AG09319 (cell line): ENCODE results near the gene ZNF202.
"Not testable (repeated sequence)": the region's sequence is repeated elsewhere in the genome, so short reads cannot be mapped to it uniquely, and the experiment has no call there.

ENCODE experiments used
- DNase-seq: peaks from one replicate; pipeline ENCODE4 v3.0.0-alpha.2; 2010; ENCODE audit warnings: low read depth; ENCODE audit errors: extremely low read depth
- TF ChIP-seq, protein P1 (sequence below): IDR thresholded peaks from 2 replicates; pipeline ENCODE4 v1.5.1; 2011; ENCODE audit warnings: low read depth, mild to moderate bottlenecking, inconsistent platforms, low read length, moderate library complexity

The ZNF202 gene

DNA sequence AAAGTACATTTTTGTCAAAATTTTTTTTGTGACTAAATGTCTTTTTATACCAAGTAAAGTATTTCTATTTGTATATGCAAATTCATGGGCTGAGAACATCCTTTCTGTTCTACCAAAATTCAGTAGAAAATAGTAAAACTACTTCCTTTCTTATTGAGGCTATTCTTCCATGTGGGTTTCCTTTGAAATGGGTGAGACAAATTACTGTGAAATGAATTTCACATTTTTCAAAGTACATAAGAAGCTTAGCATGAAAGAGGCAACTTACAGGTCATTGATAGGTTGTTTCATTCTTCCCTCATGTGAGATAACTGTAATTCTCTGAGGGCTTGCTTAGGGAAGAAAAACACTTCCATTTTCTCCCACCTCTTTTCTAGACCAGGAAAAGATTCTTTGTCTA lies 13.9 kb upstream of the ZNF202 start:
- DNase-seq: no peak
- TF ChIP-seq, protein P1, sequence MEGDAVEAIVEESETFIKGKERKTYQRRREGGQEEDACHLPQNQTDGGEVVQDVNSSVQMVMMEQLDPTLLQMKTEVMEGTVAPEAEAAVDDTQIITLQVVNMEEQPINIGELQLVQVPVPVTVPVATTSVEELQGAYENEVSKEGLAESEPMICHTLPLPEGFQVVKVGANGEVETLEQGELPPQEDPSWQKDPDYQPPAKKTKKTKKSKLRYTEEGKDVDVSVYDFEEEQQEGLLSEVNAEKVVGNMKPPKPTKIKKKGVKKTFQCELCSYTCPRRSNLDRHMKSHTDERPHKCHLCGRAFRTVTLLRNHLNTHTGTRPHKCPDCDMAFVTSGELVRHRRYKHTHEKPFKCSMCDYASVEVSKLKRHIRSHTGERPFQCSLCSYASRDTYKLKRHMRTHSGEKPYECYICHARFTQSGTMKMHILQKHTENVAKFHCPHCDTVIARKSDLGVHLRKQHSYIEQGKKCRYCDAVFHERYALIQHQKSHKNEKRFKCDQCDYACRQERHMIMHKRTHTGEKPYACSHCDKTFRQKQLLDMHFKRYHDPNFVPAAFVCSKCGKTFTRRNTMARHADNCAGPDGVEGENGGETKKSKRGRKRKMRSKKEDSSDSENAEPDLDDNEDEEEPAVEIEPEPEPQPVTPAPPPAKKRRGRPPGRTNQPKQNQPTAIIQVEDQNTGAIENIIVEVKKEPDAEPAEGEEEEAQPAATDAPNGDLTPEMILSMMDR: no peak

DNA sequence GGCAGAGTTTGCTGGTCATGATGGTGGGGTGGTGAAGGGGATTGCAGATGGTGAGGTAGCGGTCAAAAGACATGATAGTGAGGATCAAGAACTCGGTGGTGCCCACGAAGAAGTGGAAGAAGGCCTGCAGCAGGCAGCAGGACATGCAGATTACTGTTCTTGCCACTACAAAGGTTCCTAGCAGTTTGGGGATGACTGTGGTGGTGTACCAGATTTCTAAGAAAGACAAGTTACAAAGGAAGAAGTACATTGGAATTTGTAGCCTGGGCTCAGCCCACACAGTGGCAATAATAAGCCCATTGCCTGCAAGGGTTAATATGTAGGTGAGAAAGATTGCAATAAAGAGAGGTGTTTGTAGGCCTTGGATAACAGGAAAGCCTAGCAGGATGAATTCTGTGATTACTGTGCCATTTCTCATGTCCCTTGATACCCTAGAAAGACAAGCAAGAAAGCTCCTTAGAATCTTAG lies 12.7 kb upstream of the ZNF202 start, which contains the start of gene OR6X1:
Gene OR6X1, minus strand, starts transcription at position 418 of the 468 bp plus-strand sequence. Its CDS starts 0 bp downstream, at position 418.
- TF ChIP-seq, protein P1: no peak

DNA sequence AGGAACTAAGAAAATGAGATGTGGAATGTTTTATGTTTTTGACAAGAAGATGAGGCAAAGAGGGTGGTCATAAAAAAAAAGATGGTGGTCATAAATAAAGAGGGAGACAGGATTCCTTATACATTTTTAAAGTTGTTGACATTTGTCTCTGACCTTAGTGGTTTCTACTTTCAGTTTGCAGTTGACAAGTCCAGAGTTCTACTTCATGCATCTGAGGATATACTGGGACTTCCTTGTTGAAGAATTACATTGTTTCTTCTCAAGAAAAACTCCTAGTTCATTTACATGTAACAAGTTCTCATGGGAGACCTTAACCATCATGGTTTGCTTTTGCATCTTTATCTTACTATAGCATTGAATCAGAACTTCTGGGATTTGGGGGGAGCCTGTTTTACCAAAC lies 11.7 kb upstream of the ZNF202 start:
- no peak for DNase-seq
- TF ChIP-seq, protein P1: no peak

More for the DNA sequence above, 12.7 kb upstream of the ZNF202 start, which contains the start of gene OR6X1:
- no peak for DNase-seq

DNA sequence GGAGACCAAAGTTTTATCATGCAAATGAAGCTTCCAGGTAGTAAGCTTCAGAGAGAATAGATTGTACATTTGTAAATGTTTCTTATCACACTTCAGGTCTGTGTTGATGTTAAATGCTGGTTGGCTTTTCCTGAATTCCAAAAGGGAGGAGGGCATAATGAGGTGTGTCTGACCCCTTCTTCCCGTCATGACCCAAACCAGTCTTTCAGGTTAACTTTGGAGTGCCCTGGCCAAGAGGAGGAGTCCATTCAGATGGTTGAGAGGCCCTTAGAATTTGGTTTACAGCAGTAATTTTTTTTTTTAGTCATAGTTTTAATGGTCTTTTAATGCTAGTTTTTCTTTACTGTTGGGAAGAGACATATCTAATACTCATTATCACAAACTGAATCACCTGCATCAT lies 10.3 kb upstream of the ZNF202 start:
- TF ChIP-seq, protein P1: no peak
- DNase-seq: no peak

DNA sequence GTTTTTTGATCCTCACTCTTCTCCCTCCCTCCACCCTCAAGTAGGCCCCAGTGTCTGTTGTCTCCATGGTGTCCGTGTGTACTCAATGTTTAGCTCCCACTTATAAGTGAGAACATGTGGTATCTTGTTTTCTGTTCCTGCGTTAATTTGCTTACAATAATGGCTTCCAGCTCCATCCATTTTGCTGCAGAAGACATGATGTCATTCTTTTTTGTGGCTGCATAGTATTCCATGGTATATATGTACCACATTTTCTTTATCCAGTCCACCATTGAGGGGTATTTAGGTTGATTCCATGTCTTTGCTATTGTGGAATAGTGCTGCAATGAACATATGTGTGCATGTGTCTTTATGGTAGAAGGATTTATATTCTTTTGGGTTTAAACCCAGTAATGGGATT lies 6.9 kb upstream of the ZNF202 start:
- not testable (repeated sequence) for DNase-seq

DNA sequence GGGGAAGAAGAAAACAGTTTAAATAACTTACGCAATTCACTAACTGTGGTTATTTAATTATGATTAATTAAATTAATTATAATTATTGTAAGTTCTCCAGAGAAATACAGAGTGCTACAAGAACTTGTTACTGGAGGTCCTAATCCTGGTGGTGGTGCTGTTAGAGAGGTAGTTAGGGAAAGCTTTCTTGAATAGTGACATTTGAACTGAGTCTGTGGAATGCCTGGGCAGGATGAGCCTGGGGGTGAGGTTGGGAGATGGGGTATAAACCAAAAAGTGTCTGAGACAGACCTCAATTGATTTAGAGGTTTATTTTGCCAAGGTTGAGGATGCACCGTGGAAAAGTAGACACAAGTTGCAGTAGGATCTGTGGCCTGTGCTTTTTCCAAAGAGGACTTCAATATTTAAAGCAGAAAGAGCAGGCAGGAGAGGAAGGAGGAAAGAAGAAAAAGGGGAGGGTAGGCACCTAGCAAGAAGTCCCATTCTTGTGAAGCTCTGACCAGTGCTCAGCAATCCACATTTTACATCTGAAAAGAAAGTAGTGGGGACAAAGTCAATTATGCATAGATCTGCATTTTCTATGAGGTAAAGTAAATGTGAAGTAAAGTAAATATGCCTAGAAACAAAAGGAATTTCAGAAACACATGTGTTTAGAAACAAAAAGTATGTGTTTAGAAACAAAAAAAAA lies 4.4 kb upstream of the ZNF202 start:
- DNase-seq: no peak
- TF ChIP-seq, protein P1: no peak

DNA sequence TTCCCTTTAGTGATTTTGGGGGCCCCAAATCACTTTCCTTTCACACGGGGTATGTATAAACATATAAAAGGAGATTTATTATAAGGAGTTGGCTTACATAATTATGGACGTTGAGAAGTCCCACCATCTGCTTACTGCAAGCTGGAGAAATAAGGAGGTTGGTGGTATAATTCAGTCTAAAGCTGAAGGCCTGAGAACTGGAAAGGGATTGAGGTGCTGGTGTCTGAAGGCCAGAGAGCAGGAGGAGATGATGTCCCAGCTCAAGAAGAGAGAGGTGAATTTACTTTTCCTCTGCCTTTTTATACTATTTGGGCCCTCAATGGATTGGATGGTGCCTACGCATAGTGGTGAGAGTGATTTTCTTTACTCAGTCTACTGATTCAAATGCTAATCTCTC lies 1.3 kb upstream of the ZNF202 start:
- TF ChIP-seq, protein P1: no peak
- DNase-seq: no peak
